ENCODE data around the gene SPRR2A. TPM values are rescaled to one million over a fixed set of nuclear protein-coding genes. Genes with fewer than 3 reads are reported as not detected.
"Not testable (repeated sequence)": the region's sequence is repeated elsewhere in the genome, so short reads cannot be mapped to it uniquely, and the experiment has no call there.

Gene SPRR2A
- total RNA-seq = 0.67 TPM

- intact Hi-C loops (cut with DNase I) = no loop called here
- ATAC-seq = no peak
- no peak for DNase-seq (ENCODE audit: low spot score)
Observed at GRCh38 chr1:153057375-153057774, at the start of gene SPRR2A. SPRR2A (minus strand) TSS chr1:153057512; CDS start chr1:153056735, 777 bp downstream.

- intact Hi-C loops (cut with DNase I) = no loop called here
- DNase-seq (ENCODE audit: low spot score) = no peak
- ATAC-seq = no peak
Observed at GRCh38 chr1:153100245-153100644, 42.9 kb upstream of the SPRR2A start.

GRCh38 chr1:153099461-153100045 is 42.2 kb upstream of the SPRR2A start:
- intact Hi-C loops (cut with DNase I) = no loop called here
- ATAC-seq (no peak), DNase-seq (ENCODE audit: low spot score) (no peak)

GRCh38 chr1:153095764-153096163 is 38.5 kb upstream of the SPRR2A start:
- DNase-seq (ENCODE audit: low spot score) = no peak
- intact Hi-C loops (cut with DNase I) = no loop called here

GRCh38 chr1:153094426-153094825 is 37.1 kb upstream of the SPRR2A start, which contains the start of gene SPRR2E:
SPRR2E (minus strand) TSS chr1:153094526; CDS start chr1:153093751, 775 bp downstream.
- intact Hi-C loops (cut with DNase I) = no loop called here
- DNase-seq (ENCODE audit: low spot score) = no peak
- no peak for ATAC-seq

More at GRCh38 chr1:153095764-153096163, 38.5 kb upstream of the SPRR2A start:
- ATAC-seq = no peak

GRCh38 chr1:153087652-153088051 is 30.3 kb upstream of the SPRR2A start:
- intact Hi-C loops (cut with DNase I) = no loop called here
- ATAC-seq (no peak), DNase-seq (ENCODE audit: low spot score) (no peak)

GRCh38 chr1:153081736-153082135 is 24.4 kb upstream of the SPRR2A start:
- intact Hi-C loops (cut with DNase I) = no loop called here
- no peak for ATAC-seq
- DNase-seq (ENCODE audit: low spot score) = no peak

GRCh38 chr1:153072806-153073726 is 15.8 kb upstream of the SPRR2A start:
- DNase-seq (ENCODE audit: low spot score) (no peak), ATAC-seq (no peak)
- intact Hi-C loops (cut with DNase I) = no loop called here

- ATAC-seq = no peak
- intact Hi-C loops (cut with DNase I) = no loop called here
- no peak for DNase-seq (ENCODE audit: low spot score)
Observed at GRCh38 chr1:153071511-153071910, 14.2 kb upstream of the SPRR2A start, which contains the start of gene SPRR2B. SPRR2B (minus strand) TSS chr1:153071611; CDS start chr1:153070839, 772 bp downstream.

GRCh38 chr1:153070243-153070642 is 12.9 kb upstream of the SPRR2A start:
- no peak for DNase-seq (ENCODE audit: low spot score)
- intact Hi-C loops (cut with DNase I) = no loop called here
- ATAC-seq = no peak

GRCh38 chr1:153058826-153059784 is 1.8 kb upstream of the SPRR2A start:
- ATAC-seq (no peak), DNase-seq (ENCODE audit: low spot score) (no peak)
- intact Hi-C loops (cut with DNase I) = no loop called here

- no peak for DNase-seq (ENCODE audit: low spot score)
- intact Hi-C loops (cut with DNase I) = no loop called here
- no peak for ATAC-seq
Observed at GRCh38 chr1:153058154-153058553, 842 bp upstream of the SPRR2A start.

- DNase-seq (ENCODE audit: low spot score); ATAC-seq; intact Hi-C loops (cut with DNase I): not testable (repeated sequence)
Observed at GRCh38 chr1:153056111-153056510, 1.2 kb downstream of the SPRR2A start.

GRCh38 chr1:153049211-153049610 is 8.1 kb downstream of the SPRR2A start:
- no peak for ATAC-seq
- DNase-seq (ENCODE audit: low spot score) = no peak
- intact Hi-C loops (cut with DNase I) = no loop called here

- DNase-seq (ENCODE audit: low spot score) (no peak), ATAC-seq (no peak)
- intact Hi-C loops (cut with DNase I) = no loop called here
Observed at GRCh38 chr1:153040950-153041631, 16.2 kb downstream of the SPRR2A start, which contains the start of gene SPRR2D. SPRR2D (minus strand) TSS chr1:153041120; CDS start chr1:153040346, 774 bp downstream.

- no peak for ATAC-seq
- no peak for DNase-seq (ENCODE audit: low spot score)
- intact Hi-C loops (cut with DNase I) = no loop called here
Observed at GRCh38 chr1:153035211-153035610, 22.1 kb downstream of the SPRR2A start.

- intact Hi-C loops (cut with DNase I) = no loop called here
- ATAC-seq = no peak
- DNase-seq (ENCODE audit: low spot score) = no peak
Observed at GRCh38 chr1:153032677-153033308, 24.5 kb downstream of the SPRR2A start.

GRCh38 chr1:153032073-153032472 is 25.2 kb downstream of the SPRR2A start:
- intact Hi-C loops (cut with DNase I) = no loop called here
- no peak for DNase-seq (ENCODE audit: low spot score)
- ATAC-seq = no peak
